GM23338 (cell line): Measurements from ENCODE around the gene ZNF808. TPM values are rescaled to one million over a fixed set of nuclear protein-coding genes. Genes with fewer than 3 reads are reported as not detected.

Source experiments
- ATAC-seq: fragments of 200-7000 bp; cut with Tn5 transposase; 3 replicates; pipeline ENCODE4 v1.9.1; 2020
- DNase-seq: peaks from one replicate; pipeline ENCODE4 v3.0.0-alpha.2; 2015; ENCODE audit warnings: low spot score
- H2AFZ ChIP-seq: fragments of 200-600 bp; sonication (generic); 2 replicates; pipeline ENCODE4 v1.8.0; 2016; ENCODE audit warnings: antibody characterized with exemption, mild to moderate bottlenecking, moderate library complexity
- H3F3A ChIP-seq: fragments of 200-600 bp; sonication (generic); replicated peaks from 2 replicates; pipeline ENCODE4 v1.8.0; 2017; ENCODE audit warnings: antibody characterized with exemption, mixed run types, low read depth
- H3K27ac ChIP-seq: fragments of 200-600 bp; sonication (generic); 2 replicates; pipeline ENCODE4 v1.6.1; 2016; ENCODE audit warnings: low read depth
- H3K27me3 ChIP-seq: fragments of 200-600 bp; sonication (generic); 2 replicates; pipeline ENCODE4 v1.8.0; 2016; ENCODE audit warnings: mild to moderate bottlenecking, mixed run types, moderate library complexity; ENCODE audit not compliant: insufficient read depth
- H3K36me3 ChIP-seq: fragments of 200-600 bp; sonication (generic); 2 replicates; pipeline ENCODE4 v1.8.0; 2016; ENCODE audit warnings: mild to moderate bottlenecking; ENCODE audit not compliant: insufficient read depth
- H3K4me1 ChIP-seq: fragments of 200-600 bp; sonication (generic); 2 replicates; pipeline ENCODE4 v1.8.0; 2016; ENCODE audit warnings: mild to moderate bottlenecking, moderate library complexity; ENCODE audit not compliant: insufficient read depth
- H3K4me2 ChIP-seq: fragments of 200-600 bp; sonication (generic); 2 replicates; pipeline ENCODE4 v1.7.1; 2017; ENCODE audit warnings: mixed run types
- H3K4me3 ChIP-seq: fragments of 200-600 bp; sonication (generic); 2 replicates; pipeline ENCODE4 v1.6.1; 2016; ENCODE audit warnings: mixed run types
- H3K79me2 ChIP-seq: fragments of 200-600 bp; sonication (generic); replicated peaks from 2 replicates; pipeline ENCODE4 v1.8.0; 2017; ENCODE audit warnings: mild to moderate bottlenecking; ENCODE audit not compliant: insufficient read depth
- H3K9me2 ChIP-seq: fragments of 200-600 bp; sonication (generic); 2 replicates; pipeline ENCODE4 v1.8.0; 2017; ENCODE audit not compliant: insufficient read depth
- H4K20me1 ChIP-seq: fragments of 200-600 bp; sonication (generic); replicated peaks from 2 replicates; pipeline ENCODE4 v1.8.0; 2017; ENCODE audit warnings: mild to moderate bottlenecking; ENCODE audit not compliant: insufficient read depth
- H3K27ac Mint-ChIP-seq: 2 replicates; pipeline ENCODE4 v1.8.0; 2020; ENCODE audit warnings: inconsistent platforms, mild to moderate bottlenecking, moderate library complexity, mixed read lengths
- H3K27me3 Mint-ChIP-seq: 3 replicates; pipeline ENCODE4 v1.8.0; 2022; ENCODE audit warnings: low read depth, mild to moderate bottlenecking, moderate library complexity, mixed read lengths, inconsistent platforms; ENCODE audit not compliant: insufficient read depth, poor library complexity
- H3K36me3 Mint-ChIP-seq: 3 replicates; pipeline ENCODE4 v1.8.0; 2021; ENCODE audit warnings: low read depth, mild to moderate bottlenecking, inconsistent platforms, moderate library complexity, mixed read lengths
- H3K4me1 Mint-ChIP-seq: 3 replicates; pipeline ENCODE4 v1.8.0; 2020; ENCODE audit warnings: mild to moderate bottlenecking, inconsistent platforms, mixed read lengths
- H3K4me3 Mint-ChIP-seq: 3 replicates; pipeline ENCODE4 v1.8.0; 2021; ENCODE audit warnings: moderate library complexity, mild to moderate bottlenecking, inconsistent platforms, mixed read lengths
- H3K9me3 Mint-ChIP-seq: 3 replicates; pipeline ENCODE4 v1.8.0; 2020; ENCODE audit warnings: moderate library complexity, mild to moderate bottlenecking, inconsistent platforms, mixed read lengths
- CREB1 ChIP-seq: fragments of 250-450 bp; sonication (Bioruptor Pico); IDR thresholded peaks from 2 replicates; pipeline ENCODE4 v1.5.0; 2020; ENCODE audit warnings: low read depth, mild to moderate bottlenecking, moderate library complexity
- EZH2 ChIP-seq: fragments of 200-600 bp; sonication (generic); IDR thresholded peaks from one replicate; pipeline ENCODE4 v1.8.0; 2017; ENCODE audit warnings: antibody characterized with exemption, mild to moderate bottlenecking, low read depth; ENCODE audit not compliant: unreplicated experiment
- EZH2phosphoT487 ChIP-seq: fragments of 200-600 bp; sonication (generic); IDR thresholded peaks from one replicate; pipeline ENCODE4 v1.8.1; 2018; ENCODE audit warnings: antibody characterized with exemption; ENCODE audit not compliant: unreplicated experiment
- JUNB ChIP-seq: IDR thresholded peaks from one replicate; pipeline ENCODE4 v1.6.1; 2016; ENCODE audit warnings: antibody characterized with exemption; ENCODE audit not compliant: unreplicated experiment
- NANOG ChIP-seq: IDR thresholded peaks from 2 replicates; pipeline ENCODE4 v1.6.1; 2016; ENCODE audit warnings: antibody characterized with exemption, borderline replicate concordance
- POLR2AphosphoS5 ChIP-seq: IDR thresholded peaks from 2 replicates; pipeline ENCODE4 v1.6.1; 2016; ENCODE audit warnings: antibody characterized with exemption, low read depth
- STAT1 ChIP-seq: IDR thresholded peaks from one replicate; pipeline ENCODE4 v1.6.1; 2016; ENCODE audit warnings: antibody characterized with exemption; ENCODE audit not compliant: unreplicated experiment
- ZNF114 ChIP-seq: fragments of 250-450 bp; sonication (Bioruptor Pico); IDR thresholded peaks from 2 replicates; pipeline ENCODE4 v1.5.0; 2020; ENCODE audit warnings: mild to moderate bottlenecking, moderate library complexity
- ZNF331 ChIP-seq: fragments of 250-450 bp; sonication (Bioruptor Pico); IDR thresholded peaks from 2 replicates; pipeline ENCODE4 v1.5.0; 2020; ENCODE audit warnings: low read depth, mild to moderate bottlenecking, moderate library complexity
- polyA plus RNA-seq: library from polyadenylated mRNA; unstranded; fragments of >200 nt; fragmentation: Nextera tagmentation; extraction: Ambion mirVana; gene quantifications from 2 replicates; pipeline ENCODE4 v1.2.1, GENCODE V29; 2016
- total RNA-seq: library from RNA; depleted of rRNA; stranded (reverse); fragments of >200 nt; shearing (Covaris generic); gene quantifications from 2 replicates; pipeline ENCODE4 v1.2.3, GENCODE V29; 2014
- TF ChIP-seq, protein P1 (sequence below): IDR thresholded peaks from one replicate; pipeline ENCODE4 v1.6.1; 2018; ENCODE audit warnings: antibody characterized with exemption; ENCODE audit not compliant: unreplicated experiment
- TF ChIP-seq, protein P2 (sequence below): IDR thresholded peaks from 2 replicates; pipeline ENCODE4 v1.6.1; 2016; ENCODE audit warnings: antibody characterized with exemption
- TF ChIP-seq, protein P3 (sequence below), 2 experiments: fragments of 200-600 bp in 1 of 2; sonication (generic) in 1 of 2; conservative IDR thresholded peaks; 2 replicates each; pipeline versions ENCODE4 v1.5.1 to v1.6.1; 2016 to 2017; ENCODE audit warnings: antibody characterized with exemption in 2 of 2, low read depth in 2 of 2, mild to moderate bottlenecking in 2 of 2, moderate library complexity in 1 of 2
- TF ChIP-seq, protein P4 (sequence below): fragments of 250-450 bp; sonication (Bioruptor Pico); IDR thresholded peaks from 2 replicates; pipeline ENCODE4 v1.5.0; 2020; ENCODE audit warnings: mild to moderate bottlenecking, moderate library complexity

Gene ZNF808
- total and polyA plus RNA-seq, 2 experiments from 2014 or later: 10.5 to 32.1 TPM

DNA sequence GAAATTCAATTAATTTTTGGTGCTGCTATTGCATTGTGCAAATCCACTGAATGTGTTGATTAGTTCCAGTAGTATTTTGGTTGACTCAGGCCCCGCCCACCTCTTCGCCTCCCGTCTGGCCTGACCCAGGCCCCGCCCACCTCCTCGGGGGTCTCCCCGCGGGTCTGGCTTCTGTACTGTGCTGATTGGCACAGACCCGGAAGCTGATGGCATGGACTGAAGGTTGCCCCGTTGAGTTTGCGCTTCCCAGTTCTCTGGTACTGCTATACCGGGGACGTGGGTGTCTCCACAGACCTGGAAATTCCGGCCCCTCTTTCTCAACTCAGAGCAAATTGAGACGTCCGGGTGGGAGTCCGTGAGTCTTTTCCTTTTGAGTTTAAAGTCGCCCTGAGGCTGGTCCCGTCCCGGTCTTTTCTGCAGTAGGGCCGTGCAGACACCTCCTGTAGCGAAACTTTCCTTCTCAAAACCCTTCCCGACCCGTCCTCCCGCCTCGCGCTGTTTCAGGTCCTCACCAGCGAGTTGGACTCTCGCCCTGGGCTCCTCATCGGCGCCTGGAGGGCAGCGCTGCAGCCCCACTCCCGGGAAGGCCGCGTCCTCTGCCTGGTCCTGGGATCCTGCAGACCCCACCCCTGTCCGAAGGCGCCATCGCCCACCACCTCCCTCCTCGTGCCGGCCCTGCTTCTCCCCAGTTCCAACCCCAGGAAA, 57.4 kb downstream of the ZNF808 start:
- Histone ChIP-seq H3K4me1 (peaks cover 8% of the 10 kb centered on the region), H3K4me2 (0 out of 2 replicates have a peak overlapping the region, but pooled peaks have one; percentile 43), H3K79me2 (no peaks in the 10 kb centered on the region), H3K36me3 (peaks cover 24% of the 10 kb centered on the region), H2AFZ (no peak overlapping the region), H4K20me1 (peaks cover 9% of the 10 kb centered on the region), H3K27me3 (no peaks in the 10 kb centered on the region), H3K4me3 (peak overlapping the region; percentile 18; the same call in 1 of the 2 replicates), H3K9me2 (no peaks in the 10 kb centered on the region), H3K27ac (no peak overlapping the region), H3F3A (0 out of 2 replicates have a peak, but pooled peaks cover 2% of the 10 kb centered on the region)
- Mint-ChIP-seq H3K4me1 (no peaks in the 10 kb centered on the region), H3K27ac (no peak overlapping the region), H3K27me3 (no peaks in the 10 kb centered on the region), H3K9me3 (peaks cover 12% of the 10 kb centered on the region), H3K4me3 (no peak overlapping the region), H3K36me3 (peaks cover 59% of the 10 kb centered on the region)
- ATAC-seq: peak; percentile 87
- peak; percentile 58 for DNase-seq
- TF ChIP-seq JUNB: no peak
- no peak for TF ChIP-seq NANOG
- no peak for TF ChIP-seq STAT1
- TF ChIP-seq POLR2AphosphoS5: no peak
- TF ChIP-seq CREB1 (CRISPR knock-in tag): no peak
- TF ChIP-seq ZNF114 (CRISPR knock-in tag): no peak
- TF ChIP-seq, protein P1, sequence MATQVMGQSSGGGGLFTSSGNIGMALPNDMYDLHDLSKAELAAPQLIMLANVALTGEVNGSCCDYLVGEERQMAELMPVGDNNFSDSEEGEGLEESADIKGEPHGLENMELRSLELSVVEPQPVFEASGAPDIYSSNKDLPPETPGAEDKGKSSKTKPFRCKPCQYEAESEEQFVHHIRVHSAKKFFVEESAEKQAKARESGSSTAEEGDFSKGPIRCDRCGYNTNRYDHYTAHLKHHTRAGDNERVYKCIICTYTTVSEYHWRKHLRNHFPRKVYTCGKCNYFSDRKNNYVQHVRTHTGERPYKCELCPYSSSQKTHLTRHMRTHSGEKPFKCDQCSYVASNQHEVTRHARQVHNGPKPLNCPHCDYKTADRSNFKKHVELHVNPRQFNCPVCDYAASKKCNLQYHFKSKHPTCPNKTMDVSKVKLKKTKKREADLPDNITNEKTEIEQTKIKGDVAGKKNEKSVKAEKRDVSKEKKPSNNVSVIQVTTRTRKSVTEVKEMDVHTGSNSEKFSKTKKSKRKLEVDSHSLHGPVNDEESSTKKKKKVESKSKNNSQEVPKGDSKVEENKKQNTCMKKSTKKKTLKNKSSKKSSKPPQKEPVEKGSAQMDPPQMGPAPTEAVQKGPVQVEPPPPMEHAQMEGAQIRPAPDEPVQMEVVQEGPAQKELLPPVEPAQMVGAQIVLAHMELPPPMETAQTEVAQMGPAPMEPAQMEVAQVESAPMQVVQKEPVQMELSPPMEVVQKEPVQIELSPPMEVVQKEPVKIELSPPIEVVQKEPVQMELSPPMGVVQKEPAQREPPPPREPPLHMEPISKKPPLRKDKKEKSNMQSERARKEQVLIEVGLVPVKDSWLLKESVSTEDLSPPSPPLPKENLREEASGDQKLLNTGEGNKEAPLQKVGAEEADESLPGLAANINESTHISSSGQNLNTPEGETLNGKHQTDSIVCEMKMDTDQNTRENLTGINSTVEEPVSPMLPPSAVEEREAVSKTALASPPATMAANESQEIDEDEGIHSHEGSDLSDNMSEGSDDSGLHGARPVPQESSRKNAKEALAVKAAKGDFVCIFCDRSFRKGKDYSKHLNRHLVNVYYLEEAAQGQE: no peak
- TF ChIP-seq, protein P2, sequence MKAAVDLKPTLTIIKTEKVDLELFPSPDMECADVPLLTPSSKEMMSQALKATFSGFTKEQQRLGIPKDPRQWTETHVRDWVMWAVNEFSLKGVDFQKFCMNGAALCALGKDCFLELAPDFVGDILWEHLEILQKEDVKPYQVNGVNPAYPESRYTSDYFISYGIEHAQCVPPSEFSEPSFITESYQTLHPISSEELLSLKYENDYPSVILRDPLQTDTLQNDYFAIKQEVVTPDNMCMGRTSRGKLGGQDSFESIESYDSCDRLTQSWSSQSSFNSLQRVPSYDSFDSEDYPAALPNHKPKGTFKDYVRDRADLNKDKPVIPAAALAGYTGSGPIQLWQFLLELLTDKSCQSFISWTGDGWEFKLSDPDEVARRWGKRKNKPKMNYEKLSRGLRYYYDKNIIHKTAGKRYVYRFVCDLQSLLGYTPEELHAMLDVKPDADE: no peak
- TF ChIP-seq, protein P3, sequence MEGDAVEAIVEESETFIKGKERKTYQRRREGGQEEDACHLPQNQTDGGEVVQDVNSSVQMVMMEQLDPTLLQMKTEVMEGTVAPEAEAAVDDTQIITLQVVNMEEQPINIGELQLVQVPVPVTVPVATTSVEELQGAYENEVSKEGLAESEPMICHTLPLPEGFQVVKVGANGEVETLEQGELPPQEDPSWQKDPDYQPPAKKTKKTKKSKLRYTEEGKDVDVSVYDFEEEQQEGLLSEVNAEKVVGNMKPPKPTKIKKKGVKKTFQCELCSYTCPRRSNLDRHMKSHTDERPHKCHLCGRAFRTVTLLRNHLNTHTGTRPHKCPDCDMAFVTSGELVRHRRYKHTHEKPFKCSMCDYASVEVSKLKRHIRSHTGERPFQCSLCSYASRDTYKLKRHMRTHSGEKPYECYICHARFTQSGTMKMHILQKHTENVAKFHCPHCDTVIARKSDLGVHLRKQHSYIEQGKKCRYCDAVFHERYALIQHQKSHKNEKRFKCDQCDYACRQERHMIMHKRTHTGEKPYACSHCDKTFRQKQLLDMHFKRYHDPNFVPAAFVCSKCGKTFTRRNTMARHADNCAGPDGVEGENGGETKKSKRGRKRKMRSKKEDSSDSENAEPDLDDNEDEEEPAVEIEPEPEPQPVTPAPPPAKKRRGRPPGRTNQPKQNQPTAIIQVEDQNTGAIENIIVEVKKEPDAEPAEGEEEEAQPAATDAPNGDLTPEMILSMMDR (conservative IDR thresholded peaks at IDR 0.05; ENCODE audit: low read depth in 2 of 2): no peak
- no peak for TF ChIP-seq EZH2phosphoT487
- no peak for TF ChIP-seq ZNF331
- no peak for TF ChIP-seq EZH2
- TF ChIP-seq, protein P4, sequence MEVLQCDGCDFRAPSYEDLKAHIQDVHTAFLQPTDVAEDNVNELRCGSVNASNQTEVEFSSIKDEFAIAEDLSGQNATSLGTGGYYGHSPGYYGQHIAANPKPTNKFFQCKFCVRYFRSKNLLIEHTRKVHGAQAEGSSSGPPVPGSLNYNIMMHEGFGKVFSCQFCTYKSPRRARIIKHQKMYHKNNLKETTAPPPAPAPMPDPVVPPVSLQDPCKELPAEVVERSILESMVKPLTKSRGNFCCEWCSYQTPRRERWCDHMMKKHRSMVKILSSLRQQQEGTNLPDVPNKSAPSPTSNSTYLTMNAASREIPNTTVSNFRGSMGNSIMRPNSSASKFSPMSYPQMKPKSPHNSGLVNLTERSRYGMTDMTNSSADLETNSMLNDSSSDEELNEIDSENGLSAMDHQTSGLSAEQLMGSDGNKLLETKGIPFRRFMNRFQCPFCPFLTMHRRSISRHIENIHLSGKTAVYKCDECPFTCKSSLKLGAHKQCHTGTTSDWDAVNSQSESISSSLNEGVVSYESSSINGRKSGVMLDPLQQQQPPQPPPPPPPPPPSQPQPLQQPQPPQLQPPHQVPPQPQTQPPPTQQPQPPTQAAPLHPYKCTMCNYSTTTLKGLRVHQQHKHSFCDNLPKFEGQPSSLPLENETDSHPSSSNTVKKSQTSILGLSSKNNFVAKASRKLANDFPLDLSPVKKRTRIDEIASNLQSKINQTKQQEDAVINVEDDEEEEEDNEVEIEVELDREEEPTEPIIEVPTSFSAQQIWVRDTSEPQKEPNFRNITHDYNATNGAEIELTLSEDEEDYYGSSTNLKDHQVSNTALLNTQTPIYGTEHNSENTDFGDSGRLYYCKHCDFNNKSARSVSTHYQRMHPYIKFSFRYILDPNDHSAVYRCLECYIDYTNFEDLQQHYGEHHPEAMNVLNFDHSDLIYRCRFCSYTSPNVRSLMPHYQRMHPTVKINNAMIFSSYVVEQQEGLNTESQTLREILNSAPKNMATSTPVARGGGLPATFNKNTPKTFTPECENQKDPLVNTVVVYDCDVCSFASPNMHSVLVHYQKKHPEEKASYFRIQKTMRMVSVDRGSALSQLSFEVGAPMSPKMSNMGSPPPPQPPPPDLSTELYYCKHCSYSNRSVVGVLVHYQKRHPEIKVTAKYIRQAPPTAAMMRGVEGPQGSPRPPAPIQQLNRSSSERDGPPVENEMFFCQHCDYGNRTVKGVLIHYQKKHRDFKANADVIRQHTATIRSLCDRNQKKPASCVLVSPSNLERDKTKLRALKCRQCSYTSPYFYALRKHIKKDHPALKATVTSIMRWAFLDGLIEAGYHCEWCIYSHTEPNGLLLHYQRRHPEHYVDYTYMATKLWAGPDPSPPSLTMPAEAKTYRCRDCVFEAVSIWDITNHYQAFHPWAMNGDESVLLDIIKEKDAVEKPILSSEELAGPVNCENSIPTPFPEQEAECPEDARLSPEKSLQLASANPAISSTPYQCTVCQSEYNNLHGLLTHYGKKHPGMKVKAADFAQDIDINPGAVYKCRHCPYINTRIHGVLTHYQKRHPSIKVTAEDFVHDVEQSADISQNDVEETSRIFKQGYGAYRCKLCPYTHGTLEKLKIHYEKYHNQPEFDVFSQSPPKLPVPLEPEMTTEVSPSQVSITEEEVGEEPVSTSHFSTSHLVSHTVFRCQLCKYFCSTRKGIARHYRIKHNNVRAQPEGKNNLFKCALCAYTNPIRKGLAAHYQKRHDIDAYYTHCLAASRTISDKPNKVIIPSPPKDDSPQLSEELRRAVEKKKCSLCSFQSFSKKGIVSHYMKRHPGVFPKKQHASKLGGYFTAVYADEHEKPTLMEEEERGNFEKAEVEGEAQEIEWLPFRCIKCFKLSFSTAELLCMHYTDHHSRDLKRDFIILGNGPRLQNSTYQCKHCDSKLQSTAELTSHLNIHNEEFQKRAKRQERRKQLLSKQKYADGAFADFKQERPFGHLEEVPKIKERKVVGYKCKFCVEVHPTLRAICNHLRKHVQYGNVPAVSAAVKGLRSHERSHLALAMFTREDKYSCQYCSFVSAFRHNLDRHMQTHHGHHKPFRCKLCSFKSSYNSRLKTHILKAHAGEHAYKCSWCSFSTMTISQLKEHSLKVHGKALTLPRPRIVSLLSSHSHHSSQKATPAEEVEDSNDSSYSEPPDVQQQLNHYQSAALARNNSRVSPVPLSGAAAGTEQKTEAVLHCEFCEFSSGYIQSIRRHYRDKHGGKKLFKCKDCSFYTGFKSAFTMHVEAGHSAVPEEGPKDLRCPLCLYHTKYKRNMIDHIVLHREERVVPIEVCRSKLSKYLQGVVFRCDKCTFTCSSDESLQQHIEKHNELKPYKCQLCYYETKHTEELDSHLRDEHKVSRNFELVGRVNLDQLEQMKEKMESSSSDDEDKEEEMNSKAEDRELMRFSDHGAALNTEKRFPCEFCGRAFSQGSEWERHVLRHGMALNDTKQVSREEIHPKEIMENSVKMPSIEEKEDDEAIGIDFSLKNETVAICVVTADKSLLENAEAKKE (CRISPR knock-in tag): no peak
